ENCODE measurements around the gene FAM153A.
"Not testable (repeated sequence)": the region's sequence is repeated elsewhere in the genome, so short reads cannot be mapped to it uniquely, and the experiment has no call there.

The FAM153A gene

DNA sequence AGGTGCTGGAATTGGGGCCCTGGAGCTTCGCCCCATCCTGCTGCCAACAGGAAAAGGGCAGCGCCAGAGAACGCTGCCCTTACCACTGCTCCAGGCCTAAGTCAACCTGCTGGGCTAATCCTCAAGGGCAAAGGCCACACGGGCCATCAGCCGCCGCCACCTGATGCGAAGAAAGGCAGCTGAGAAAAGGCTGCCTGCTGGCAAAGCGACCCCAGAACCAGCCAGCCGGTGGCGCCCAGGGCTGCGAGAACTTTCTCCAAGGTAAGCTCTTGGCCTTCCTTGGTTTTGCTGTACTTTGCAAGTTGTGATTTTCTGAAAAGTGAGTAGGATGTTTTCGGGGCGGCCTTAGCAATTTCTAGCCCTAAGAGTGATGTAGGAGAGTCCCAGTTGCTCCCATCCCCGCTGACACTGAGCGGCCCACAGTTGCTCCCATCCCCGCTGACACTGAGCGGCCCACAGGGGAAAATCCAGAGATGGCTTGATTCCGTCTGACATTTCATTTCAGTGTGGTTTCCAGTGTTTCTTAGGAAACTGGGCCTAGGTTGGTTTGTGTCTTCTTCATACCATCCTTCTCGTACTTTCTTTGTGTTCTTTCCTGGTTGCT lies 15.6 kb upstream of the FAM153A start:
- not testable (repeated sequence) for H3K27me3 ChIP-seq (ENCODE audit: control insufficient read depth in 3 of 3, insufficient read depth in 3 of 3, low read depth in 1 of 3, low read length in 3 of 3); H3K4me1 ChIP-seq (ENCODE audit: control insufficient read depth in 2 of 2, insufficient read depth in 1 of 2, low read depth in 1 of 2, low read length in 2 of 2); H3K79me1 ChIP-seq (ENCODE audit: low read depth, low read length); H2AK5ac ChIP-seq (ENCODE audit: low read depth, low read length); H3K4ac ChIP-seq (ENCODE audit: low read length); H3K27ac ChIP-seq (replicated peaks; ENCODE audit: low read length); H3K4me3 ChIP-seq (ENCODE audit: low read length in 2 of 2); H3K36me3 ChIP-seq (replicated peaks in 1 of 2; ENCODE audit: control insufficient read depth in 2 of 2, insufficient read depth in 2 of 2, low read length in 2 of 2); H2AFZ ChIP-seq (ENCODE audit: low read length); H2BK12ac ChIP-seq (ENCODE audit: low read length); H3K23ac ChIP-seq (ENCODE audit: low read depth, low read length, poor library complexity); H3K18ac ChIP-seq (ENCODE audit: low read length); H4K8ac ChIP-seq (ENCODE audit: low read depth, low read length); DNase-seq (ENCODE audit: low spot score); H3K14ac ChIP-seq (ENCODE audit: low read length); H4K91ac ChIP-seq (ENCODE audit: low read depth, low read length, poor library complexity); H2BK120ac ChIP-seq (ENCODE audit: low read depth, low read length); H3K4me2 ChIP-seq (ENCODE audit: insufficient read depth, low read length, poor library complexity, severe bottlenecking); H3K9ac ChIP-seq (ENCODE audit: low read depth, low read length, poor library complexity); H2BK5ac ChIP-seq (ENCODE audit: low read length); H2BK15ac ChIP-seq (ENCODE audit: low read length); H3K9me3 ChIP-seq (replicated peaks in 1 of 2; ENCODE audit: control insufficient read depth in 2 of 2, insufficient read depth in 1 of 2, low read depth in 1 of 2, low read length in 2 of 2)
- WGBS, 2 donors (ENCODE audit: extremely low coverage in 2 of 2, insufficient read length in 2 of 2, insufficient replicate concordance in 1 of 2): no CpG with 5 or more reads among the region's 19 CpGs

DNA sequence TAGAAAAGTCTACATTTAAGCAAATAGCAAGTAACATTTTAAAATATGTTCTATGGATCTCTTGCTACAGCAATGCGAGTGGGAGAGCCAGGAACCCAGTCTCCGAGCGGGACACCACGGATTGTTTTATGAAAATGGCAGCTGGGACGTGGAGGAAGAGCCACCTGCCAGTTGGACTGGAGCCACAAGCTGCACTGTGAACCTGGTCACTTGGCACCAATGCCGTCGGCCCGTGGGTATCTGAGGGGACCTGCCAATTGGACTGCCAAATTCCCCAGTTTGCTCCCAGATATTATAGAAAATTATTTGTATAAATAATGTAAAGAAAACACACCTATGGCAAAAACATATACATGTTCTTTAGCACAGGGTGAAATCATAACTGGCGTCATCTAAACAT lies 10.6 kb upstream of the FAM153A start:
- H4K8ac ChIP-seq (ENCODE audit: low read depth, low read length); H3K27me3 ChIP-seq (ENCODE audit: control insufficient read depth in 3 of 3, insufficient read depth in 3 of 3, low read depth in 1 of 3, low read length in 3 of 3); H3K27ac ChIP-seq (replicated peaks; ENCODE audit: low read length); H3K4me1 ChIP-seq (ENCODE audit: control insufficient read depth in 2 of 2, insufficient read depth in 1 of 2, low read depth in 1 of 2, low read length in 2 of 2); H3K14ac ChIP-seq (ENCODE audit: low read length); H3K9me3 ChIP-seq (replicated peaks in 1 of 2; ENCODE audit: control insufficient read depth in 2 of 2, insufficient read depth in 1 of 2, low read depth in 1 of 2, low read length in 2 of 2); H2BK12ac ChIP-seq (ENCODE audit: low read length); H3K23ac ChIP-seq (ENCODE audit: low read depth, low read length, poor library complexity); H3K79me1 ChIP-seq (ENCODE audit: low read depth, low read length); H3K4me2 ChIP-seq (ENCODE audit: insufficient read depth, low read length, poor library complexity, severe bottlenecking); H3K9ac ChIP-seq (ENCODE audit: low read depth, low read length, poor library complexity); DNase-seq (ENCODE audit: low spot score); H3K4ac ChIP-seq (ENCODE audit: low read length); H2BK15ac ChIP-seq (ENCODE audit: low read length); H4K91ac ChIP-seq (ENCODE audit: low read depth, low read length, poor library complexity); H3K18ac ChIP-seq (ENCODE audit: low read length); H3K36me3 ChIP-seq (replicated peaks in 1 of 2; ENCODE audit: control insufficient read depth in 2 of 2, insufficient read depth in 2 of 2, low read length in 2 of 2); H2AFZ ChIP-seq (ENCODE audit: low read length); H2AK5ac ChIP-seq (ENCODE audit: low read depth, low read length); H2BK5ac ChIP-seq (ENCODE audit: low read length); H3K4me3 ChIP-seq (ENCODE audit: low read length in 2 of 2); H2BK120ac ChIP-seq (ENCODE audit: low read depth, low read length): not testable (repeated sequence)
- WGBS, 2 donors (ENCODE audit: extremely low coverage in 2 of 2, insufficient read length in 2 of 2, insufficient replicate concordance in 1 of 2): no CpG with 5 or more reads among the region's 9 CpGs

DNA sequence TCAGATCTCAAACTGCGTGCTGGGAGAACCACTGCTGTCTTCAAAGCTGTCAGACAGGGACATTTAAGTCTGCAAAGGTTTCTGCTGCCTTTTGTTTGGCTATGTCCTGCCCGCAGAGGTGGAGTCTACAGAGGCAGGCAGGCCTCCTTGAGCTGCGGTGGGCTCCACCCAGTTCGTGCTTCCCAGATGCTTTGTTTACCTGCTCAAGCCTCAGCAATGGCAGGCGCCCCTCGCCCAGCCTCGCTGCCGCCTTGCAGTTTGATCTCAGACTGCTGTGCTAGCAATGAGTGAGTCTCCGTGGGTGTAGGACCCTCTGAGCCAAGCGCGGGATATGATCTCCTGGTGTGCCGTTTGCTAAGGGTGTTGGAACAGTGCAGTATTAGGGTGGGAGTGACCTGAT lies 8.9 kb upstream of the FAM153A start:
- not testable (repeated sequence) for DNase-seq (ENCODE audit: low spot score); H3K4me3 ChIP-seq (ENCODE audit: low read length in 2 of 2); H3K9ac ChIP-seq (ENCODE audit: low read depth, low read length, poor library complexity); H4K91ac ChIP-seq (ENCODE audit: low read depth, low read length, poor library complexity); H4K8ac ChIP-seq (ENCODE audit: low read depth, low read length); H3K4ac ChIP-seq (ENCODE audit: low read length); H3K9me3 ChIP-seq (replicated peaks in 1 of 2; ENCODE audit: control insufficient read depth in 2 of 2, insufficient read depth in 1 of 2, low read depth in 1 of 2, low read length in 2 of 2); H2BK120ac ChIP-seq (ENCODE audit: low read depth, low read length); H3K23ac ChIP-seq (ENCODE audit: low read depth, low read length, poor library complexity); H3K18ac ChIP-seq (ENCODE audit: low read length); H3K79me1 ChIP-seq (ENCODE audit: low read depth, low read length); H2BK15ac ChIP-seq (ENCODE audit: low read length); H2AK5ac ChIP-seq (ENCODE audit: low read depth, low read length); H2BK5ac ChIP-seq (ENCODE audit: low read length); H3K4me1 ChIP-seq (ENCODE audit: control insufficient read depth in 2 of 2, insufficient read depth in 1 of 2, low read depth in 1 of 2, low read length in 2 of 2); H3K14ac ChIP-seq (ENCODE audit: low read length); H3K4me2 ChIP-seq (ENCODE audit: insufficient read depth, low read length, poor library complexity, severe bottlenecking); H2AFZ ChIP-seq (ENCODE audit: low read length); H3K27me3 ChIP-seq (ENCODE audit: control insufficient read depth in 3 of 3, insufficient read depth in 3 of 3, low read depth in 1 of 3, low read length in 3 of 3); H3K27ac ChIP-seq (replicated peaks; ENCODE audit: low read length); H2BK12ac ChIP-seq (ENCODE audit: low read length); H3K36me3 ChIP-seq (replicated peaks in 1 of 2; ENCODE audit: control insufficient read depth in 2 of 2, insufficient read depth in 2 of 2, low read length in 2 of 2)
- WGBS, 2 donors (ENCODE audit: extremely low coverage in 2 of 2, insufficient read length in 2 of 2, insufficient replicate concordance in 1 of 2): no CpG with 5 or more reads among the region's 12 CpGs

DNA sequence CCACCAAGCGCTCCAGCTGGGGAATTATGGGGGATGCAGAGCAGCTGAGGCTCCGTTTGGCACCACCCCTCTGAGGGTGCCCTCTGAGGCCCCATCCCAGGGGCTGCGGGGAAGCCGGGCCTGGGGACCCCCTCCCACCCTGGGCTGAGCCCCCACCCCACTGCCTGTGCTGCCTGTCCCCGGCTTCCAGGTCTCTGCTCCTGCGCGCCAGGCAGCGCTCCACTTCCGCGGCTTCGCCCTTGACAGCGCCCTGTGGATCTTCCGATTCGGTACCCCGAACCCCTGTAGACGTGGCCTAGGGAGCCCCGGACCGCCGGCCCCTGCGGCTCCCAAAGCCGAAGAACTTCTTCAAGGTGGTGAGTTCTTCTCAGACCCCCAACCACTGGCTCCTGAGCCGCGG lies 530 bp downstream of the FAM153A start:
- not testable (repeated sequence) for H3K4ac ChIP-seq (ENCODE audit: low read length); H4K8ac ChIP-seq (ENCODE audit: low read depth, low read length); DNase-seq (ENCODE audit: low spot score); H3K4me1 ChIP-seq (ENCODE audit: control insufficient read depth in 2 of 2, insufficient read depth in 1 of 2, low read depth in 1 of 2, low read length in 2 of 2); H3K9ac ChIP-seq (ENCODE audit: low read depth, low read length, poor library complexity); H3K14ac ChIP-seq (ENCODE audit: low read length); H2BK120ac ChIP-seq (ENCODE audit: low read depth, low read length); H2BK5ac ChIP-seq (ENCODE audit: low read length); H3K23ac ChIP-seq (ENCODE audit: low read depth, low read length, poor library complexity); H3K27me3 ChIP-seq (ENCODE audit: control insufficient read depth in 3 of 3, insufficient read depth in 3 of 3, low read depth in 1 of 3, low read length in 3 of 3); H2AFZ ChIP-seq (ENCODE audit: low read length); H3K27ac ChIP-seq (replicated peaks; ENCODE audit: low read length); H2BK12ac ChIP-seq (ENCODE audit: low read length); H2BK15ac ChIP-seq (ENCODE audit: low read length); H3K79me1 ChIP-seq (ENCODE audit: low read depth, low read length); H3K4me3 ChIP-seq (ENCODE audit: low read length in 2 of 2); H3K4me2 ChIP-seq (ENCODE audit: insufficient read depth, low read length, poor library complexity, severe bottlenecking); H2AK5ac ChIP-seq (ENCODE audit: low read depth, low read length); H4K91ac ChIP-seq (ENCODE audit: low read depth, low read length, poor library complexity); H3K18ac ChIP-seq (ENCODE audit: low read length); H3K36me3 ChIP-seq (replicated peaks in 1 of 2; ENCODE audit: control insufficient read depth in 2 of 2, insufficient read depth in 2 of 2, low read length in 2 of 2); H3K9me3 ChIP-seq (replicated peaks in 1 of 2; ENCODE audit: control insufficient read depth in 2 of 2, insufficient read depth in 1 of 2, low read depth in 1 of 2, low read length in 2 of 2)
- no CpG with 5 or more reads among the region's 23 CpGs for WGBS, 2 donors (ENCODE audit: extremely low coverage in 2 of 2, insufficient read length in 2 of 2, insufficient replicate concordance in 1 of 2)

Measured in neuronal stem cell (in vitro differentiated cells).